Transverse colon (tissue), 4 donors: Measurements from ENCODE around the gene CST4. TPM values are rescaled to one million over a fixed set of nuclear protein-coding genes. Genes with fewer than 3 reads are reported as not detected.

Experiments used
- DNase-seq: peaks from one replicate; pipeline ENCODE4 v3.0.0-alpha.2; 2019
- H3K27ac ChIP-seq, 4 donors: fragments of 200-600 bp; sonication (generic); 2 replicates each; pipeline ENCODE4 v1.5.1; 2016 to 2018; ENCODE audit warnings: inconsistent platforms in 4 of 4
- H3K27me3 ChIP-seq: fragments of 200-600 bp; sonication (generic); 2 replicates; pipeline ENCODE4 v1.5.1; 2017; ENCODE audit warnings: inconsistent platforms
- H3K36me3 ChIP-seq, 4 donors: fragments of 200-600 bp; sonication (generic); 2 replicates each; pipeline ENCODE4 v1.5.1; 2017 to 2019; ENCODE audit warnings: inconsistent platforms in 4 of 4
- H3K4me1 ChIP-seq, 4 donors: fragments of 200-600 bp; sonication (generic); 2 replicates each; pipeline ENCODE4 v1.5.1; 2017 to 2020; ENCODE audit warnings: inconsistent platforms in 4 of 4
- H3K4me3 ChIP-seq, 4 donors: fragments of 200-600 bp; sonication (generic); 1 replicate in 1 of 4; 2 replicates in 3 of 4; pipeline versions ENCODE4 v1.5.1 to v1.6.1; 2017 to 2019; ENCODE audit warnings: inconsistent platforms in 4 of 4
- H3K9me3 ChIP-seq, 2 donors: fragments of 200-600 bp; sonication (generic); 2 replicates each; pipeline ENCODE4 v1.5.1; 2017 to 2019; ENCODE audit warnings: inconsistent platforms in 2 of 2
- CTCF ChIP-seq, 5 experiments: fragments of 200-600 bp in 3 of 5; fragments of 450-650 bp in 2 of 5; sonication (generic) in 3 of 5; IDR thresholded peaks; 1 replicate in 2 of 5; 2 replicates in 3 of 5; pipeline ENCODE4 v1.5.1; 2016 to 2017; ENCODE audit warnings: antibody characterized with exemption in 5 of 5, inconsistent platforms in 3 of 5, mild to moderate bottlenecking in 2 of 5, moderate library complexity in 1 of 5
- EP300 ChIP-seq: sonication (generic); formaldehyde crosslinking; IDR thresholded peaks from one replicate; pipeline ENCODE4 v1.6.1; 2017; ENCODE audit warnings: antibody characterized with exemption, low read depth
- POLR2A ChIP-seq: fragments of 450-650 bp; IDR thresholded peaks from one replicate; pipeline ENCODE4 v1.6.1; 2016; ENCODE audit warnings: antibody characterized with exemption, mild to moderate bottlenecking, moderate library complexity
- POLR2AphosphoS5 ChIP-seq, 3 donors: sonication (generic); formaldehyde crosslinking; IDR thresholded peaks; one replicate each; pipeline ENCODE4 v1.6.1; 2016; ENCODE audit warnings: antibody characterized with exemption in 3 of 3
- WGBS, 2 donors: methylation state at CpG; one replicate each; pipeline ENCODE4 v1.1.5; 2018; ENCODE audit warnings: low coverage in 1 of 2; 5-methylcytosine and 5-hydroxymethylcytosine counted together
- in situ Hi-C, 4 donors: fragments of 200-750 bp; cut with MboI; loops; one replicate each; pipeline versions ENCODE4 v1.15.0 to v1.15.1; 2017; ENCODE audit warnings: low sequenced_read_pairs in 3 of 4, low pct_ligation_motif_present in 1 of 4, low pct_unique_long_range_greater_than_20kb in 1 of 4
- intact Hi-C: fragments of 100-400 bp; cut with DNase I; formaldehyde crosslinking; loops from one replicate; pipeline ENCODE4 v1.15.1; 2023; ENCODE audit warnings: low total_unique reads
- total RNA-seq, 4 donors: library from RNA; depleted of rRNA; stranded (reverse); fragments of >200 nt; gene quantifications; one replicate each; pipeline ENCODE4 v1.1.0, GENCODE V29; 2016

Gene CST4
- total RNA-seq, 4 donors from 2014 or later = not detected

- TF ChIP-seq EP300 (no peak), POLR2A (no peak), POLR2AphosphoS5 (IDR thresholded peaks at IDR 0.05) (no peak), CTCF (IDR thresholded peaks at IDR 0.05) (no peak)
- H3K4me1 ChIP-seq = no peaks in the 10 kb centered on the region
- in situ Hi-C loops = no loop called here
Measured at GRCh38 chr20:23673209-23673608, 15.6 kb downstream of the CST4 start.

GRCh38 chr20:23672158-23672557 is 16.7 kb downstream of the CST4 start:
- no peaks in the 10 kb centered on the region for H3K9me3 ChIP-seq
- 91% methylated on average over 1 of the region's 1 CpG; no CpG with 5 or more reads in 1 of the 2 donors for WGBS, 2 donors
- intact Hi-C loops = no loop called here
- H3K4me3 ChIP-seq = no peak overlapping the region
- in situ Hi-C loops = no loop called here
- no peaks in the 10 kb centered on the region for H3K27me3 ChIP-seq
- H3K36me3 ChIP-seq = no peaks in the 10 kb centered on the region
- no peaks in the 10 kb centered on the region for H3K4me1 ChIP-seq
- no peak overlapping the region for H3K27ac ChIP-seq
- TF ChIP-seq EP300 = no peak
- TF ChIP-seq CTCF (IDR thresholded peaks at IDR 0.05) = no peak
- DNase-seq = no peak

More at GRCh38 chr20:23673209-23673608, 15.6 kb downstream of the CST4 start:
- Histone ChIP-seq H3K4me3 (no peak overlapping the region), H3K27me3 (no peaks in the 10 kb centered on the region), H3K36me3 (no peaks in the 10 kb centered on the region), H3K27ac (no peak overlapping the region), H3K9me3 (no peaks in the 10 kb centered on the region)
- DNase-seq = no peak
- 64 to 68% methylated on average over 1 of the region's 1 CpG for WGBS, 2 donors
- intact Hi-C loops = no loop called here

- H3K4me3 ChIP-seq = no peak overlapping the region
- H3K27ac ChIP-seq = no peak overlapping the region
- in situ Hi-C loops (no loop called here), intact Hi-C loops (no loop called here)
- DNase-seq = no peak
- H3K4me1 ChIP-seq = no peaks in the 10 kb centered on the region
- H3K9me3 ChIP-seq = no peaks in the 10 kb centered on the region
- H3K27me3 ChIP-seq = no peaks in the 10 kb centered on the region
- H3K36me3 ChIP-seq = no peaks in the 10 kb centered on the region
- WGBS, 2 donors = 70 to 72% methylated on average over 3 of the region's 3 CpGs
- TF ChIP-seq CTCF (IDR thresholded peaks at IDR 0.05) = no peak
- no peak for TF ChIP-seq EP300
- no peak for TF ChIP-seq POLR2A
- TF ChIP-seq POLR2AphosphoS5 (IDR thresholded peaks at IDR 0.05) = no peak
Measured at GRCh38 chr20:23671479-23671878, 17.4 kb downstream of the CST4 start.

- no peaks in the 10 kb centered on the region for H3K4me1 ChIP-seq
- H3K9me3 ChIP-seq = no peaks in the 10 kb centered on the region
- TF ChIP-seq EP300 (no peak), POLR2A (no peak), CTCF (IDR thresholded peaks at IDR 0.05) (no peak), POLR2AphosphoS5 (IDR thresholded peaks at IDR 0.05) (no peak)
- no peaks in the 10 kb centered on the region for H3K27me3 ChIP-seq
- 37 to 80% methylated on average over 1 of the region's 1 CpG for WGBS, 2 donors
- in situ Hi-C loops (no loop called here), intact Hi-C loops (no loop called here)
- H3K27ac ChIP-seq = no peak overlapping the region
- no peaks in the 10 kb centered on the region for H3K36me3 ChIP-seq
- H3K4me3 ChIP-seq = no peak overlapping the region
- no peak for DNase-seq
Measured at GRCh38 chr20:23670361-23670760, 18.5 kb downstream of the CST4 start.
